Endothelial cell of umbilical vein (primary cell): ENCODE results near the gene CDT1. TPM values are rescaled to one million over a fixed set of nuclear protein-coding genes. Genes with fewer than 3 reads are reported as not detected.
"Not testable (repeated sequence)": the region's sequence is repeated elsewhere in the genome, so short reads cannot be mapped to it uniquely, and the experiment has no call there.

Experiments
- BruUV-seq: library from RNA; stranded (reverse); fragments of 400-500 nt; replicated peaks from 2 replicates; lab custom pipeline; 2021; lab: Mats Ljungman, UMichigan
- CTCF ChIA-PET: fragments of 300-600, 350-600 bp; sonication (Branson Sonifier 250); formaldehyde crosslinking; loops from one replicate; lab custom pipeline; 2021; ENCODE audit warnings: antibody characterized with exemption, inconsistent platforms; lab: Charles Lee
- POLR2A ChIA-PET: fragments of 300-600, 350-600 bp; sonication (Branson Sonifier 250); formaldehyde crosslinking; loops from one replicate; lab custom pipeline; 2021; ENCODE audit warnings: antibody characterized with exemption, inconsistent platforms; lab: Charles Lee
- DNase-seq: peaks from one replicate; pipeline ENCODE4 v3.0.0-alpha.2; 2011; ENCODE audit warnings: low read depth, low spot score
- FAIRE-seq: peaks from 2 replicates; lab custom pipeline; 2011; peaks lifted over from hg19 to GRCh38; lab: Jason Lieb, UNC
- H2AFZ ChIP-seq: 2 replicates; pipeline ENCODE4 v1.6.0; 2012; ENCODE audit warnings: low read depth, low read length, control low read depth, inconsistent platforms
- H3K27ac ChIP-seq: 2 replicates; pipeline ENCODE4 v1.5.1; 2011; ENCODE audit warnings: low read depth, mild to moderate bottlenecking, control low read depth, low read length, moderate library complexity; ENCODE audit not compliant: insufficient read depth
- H3K27me3 ChIP-seq, 2 experiments: 2 replicates each; pipeline versions ENCODE4 v1.6.0 to v1.6.1; 2011; ENCODE audit warnings: low read length in 2 of 2, mixed read lengths in 1 of 2; ENCODE audit not compliant: control insufficient read depth in 2 of 2, insufficient read depth in 2 of 2
- H3K36me3 ChIP-seq, 2 experiments: 2 replicates in 1 of 2; 3 replicates in 1 of 2; pipeline ENCODE4 v1.5.1; 2011; ENCODE audit warnings: low read length in 2 of 2, mild to moderate bottlenecking in 1 of 2, moderate library complexity in 1 of 2; ENCODE audit not compliant: control insufficient read depth in 2 of 2, insufficient read depth in 2 of 2; ENCODE audit errors: extremely low read depth in 1 of 2
- H3K4me1 ChIP-seq: 3 replicates; pipeline ENCODE4 v1.5.1; 2011; ENCODE audit warnings: mild to moderate bottlenecking, low read length; ENCODE audit not compliant: control insufficient read depth, insufficient read depth; ENCODE audit errors: extremely low read depth
- H3K4me2 ChIP-seq: 2 replicates; pipeline ENCODE4 v1.6.1; 2011; ENCODE audit warnings: low read length, control low read depth, mixed read lengths; ENCODE audit not compliant: insufficient read depth
- H3K4me3 ChIP-seq, 3 experiments: fragments of 200-600 bp in 1 of 3; sonication (generic), shearing (Covaris generic) in 1 of 3; replicated peaks in 1 of 3; 2 replicates each; pipeline ENCODE4 v1.5.1; 2011 to 2016; ENCODE audit warnings: control low read depth in 3 of 3, low read length in 3 of 3, mild to moderate bottlenecking in 2 of 3, inconsistent platforms in 1 of 3, low read depth in 1 of 3, moderate library complexity in 1 of 3; ENCODE audit not compliant: insufficient read depth in 1 of 3
- H3K79me2 ChIP-seq: 2 replicates; pipeline ENCODE4 v1.6.0; 2012; ENCODE audit warnings: low read length, inconsistent platforms; ENCODE audit not compliant: control insufficient read depth, insufficient read depth
- H3K9ac ChIP-seq: replicated peaks from 2 replicates; pipeline ENCODE3; 2011; ENCODE audit warnings: low read length, control low read depth; ENCODE audit not compliant: insufficient read depth; ENCODE audit errors: extremely low read depth
- H3K9me1 ChIP-seq: replicated peaks from 3 replicates; pipeline ENCODE4 v1.6.0; 2011; ENCODE audit warnings: mild to moderate bottlenecking, low read length; ENCODE audit not compliant: control insufficient read depth, insufficient read depth; ENCODE audit errors: extremely low read depth
- H3K9me3 ChIP-seq: replicated peaks from 2 replicates; pipeline ENCODE4 v1.5.1; 2012; ENCODE audit warnings: low read length, inconsistent platforms; ENCODE audit not compliant: control insufficient read depth, insufficient read depth
- H4K20me1 ChIP-seq: replicated peaks from 2 replicates; pipeline ENCODE3; 2011; ENCODE audit warnings: mild to moderate bottlenecking, low read length; ENCODE audit not compliant: control insufficient read depth, insufficient read depth; ENCODE audit errors: extremely low read depth
- FOS ChIP-seq: IDR thresholded peaks from 2 replicates; pipeline ENCODE4 v1.6.1; 2011; ENCODE audit warnings: mild to moderate bottlenecking, low read length, moderate library complexity, borderline replicate concordance; ENCODE audit not compliant: insufficient read depth
- GATA2 ChIP-seq: IDR thresholded peaks from 2 replicates; pipeline ENCODE4 v1.7.0; 2011; ENCODE audit warnings: low read depth, mild to moderate bottlenecking, moderate library complexity, mixed read lengths, low read length; ENCODE audit not compliant: insufficient read length, insufficient read depth
- POLR2A ChIP-seq: IDR thresholded peaks from 2 replicates; pipeline ENCODE4 v1.6.1; 2012; ENCODE audit warnings: low read depth, mild to moderate bottlenecking, control low read depth, low read length
- dilution Hi-C: fragments of 300-500 bp; cut with MboI; formaldehyde crosslinking; loops from one replicate; pipeline ENCODE4 v1.15.0; 2019; ENCODE audit warnings: low sequenced_read_pairs; ENCODE audit not compliant: extremely low pct_ligation_motif_present
- intact Hi-C: fragments of 100-400 bp; cut with micrococcal nuclease; formaldehyde crosslinking; loops from one replicate; pipeline ENCODE4 v1.10.0; 2022
- polyA plus RNA-seq, 4 experiments: library from polyadenylated mRNA; depleted of rRNA in 3 of 4; stranded (reverse) in 3 of 4; unstranded in 1 of 4; fragments of >200 nt; gene quantifications; 2 replicates each; pipeline versions ENCODE4 v1.2.1 to v1.2.3, GENCODE V29; 2011 to 2012; ENCODE audit warnings: missing spikeins in 1 of 4
- total RNA-seq: library from RNA; stranded (reverse); gene quantifications from 2 replicates; pipeline ENCODE4 v1.2.3, GENCODE V29; 2021
- TF ChIP-seq, protein P1 (sequence below): IDR thresholded peaks from 2 replicates; pipeline ENCODE4 v1.6.1; 2011; ENCODE audit not compliant: insufficient read depth, insufficient read length

CDT1 gene
- total and polyA plus RNA-seq, 2 donors (not counting 3 experiments of a cell fraction or from before 2014, with no cell fraction given), result 15.6 to 30.6 TPM

DNA sequence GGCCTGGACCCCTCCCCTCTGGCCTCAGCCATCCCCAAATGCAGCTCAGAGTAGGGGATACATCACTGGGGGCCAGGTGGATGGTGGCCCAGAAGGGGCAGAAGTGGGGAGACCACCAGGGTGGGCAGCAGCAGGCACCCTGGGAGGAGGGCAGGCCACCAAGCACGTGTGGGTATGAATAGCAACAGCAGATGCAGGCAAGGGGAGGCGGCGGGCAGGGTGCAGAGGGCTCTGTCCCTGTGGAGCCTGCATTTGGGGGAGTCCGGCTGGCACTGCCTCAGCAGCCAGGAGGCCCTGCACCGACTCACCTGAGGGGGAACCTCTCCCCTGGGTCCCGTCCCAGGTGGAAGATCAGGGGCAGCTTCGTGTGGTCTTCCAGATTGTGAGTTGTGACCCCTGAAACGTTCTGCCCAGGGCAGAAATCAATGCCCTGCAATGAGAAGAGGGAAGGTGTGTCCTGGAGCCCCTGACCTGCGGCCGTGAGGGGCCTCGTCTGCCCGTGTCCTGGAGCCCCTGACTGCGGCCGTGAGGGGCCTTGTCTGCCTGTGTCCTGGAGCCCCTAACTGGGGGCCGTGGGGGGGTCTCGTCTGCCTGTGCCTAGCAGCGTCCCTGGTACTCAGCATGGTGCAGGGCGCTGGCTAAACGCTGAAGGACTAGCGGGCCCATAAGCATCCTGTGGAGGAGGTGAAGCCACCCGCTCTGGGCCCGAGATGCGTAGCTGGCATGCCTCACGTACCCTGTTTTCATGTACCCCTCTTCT is 18.9 kb downstream of the CDT1 start:
- Histone ChIP-seq H3K36me3 (peaks cover 0 to 3% of the 10 kb centered on the region in 2 experiments), H3K4me3 (no peak overlapping the region), H3K4me2 (no peak overlapping the region), H3K79me2 (no peaks in the 10 kb centered on the region), H3K9me1 (no peaks in the 10 kb centered on the region), H3K27me3 (no peaks in the 10 kb centered on the region), H3K9me3 (no peaks in the 10 kb centered on the region), H3K9ac (no peak overlapping the region), H4K20me1 (no peaks in the 10 kb centered on the region), H3K4me1 (no peaks in the 10 kb centered on the region), H3K27ac (no peak overlapping the region), H2AFZ (no peak overlapping the region)
- intact Hi-C loops, result no loop called here
- DNase-seq (no peak), FAIRE-seq (no peak)
- CTCF ChIA-PET, result interaction anchor here (1.4 kb wide), 1 partner anchor 85 kb away, joined by 3 read pairs; no protein-coding TSS in a partner anchor
- dilution Hi-C loops, result no loop called here
- no TSS peak for BruUV-seq
- no peak for TF ChIP-seq POLR2A
- TF ChIP-seq, protein P1, sequence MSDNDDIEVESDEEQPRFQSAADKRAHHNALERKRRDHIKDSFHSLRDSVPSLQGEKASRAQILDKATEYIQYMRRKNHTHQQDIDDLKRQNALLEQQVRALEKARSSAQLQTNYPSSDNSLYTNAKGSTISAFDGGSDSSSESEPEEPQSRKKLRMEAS, result no peak
- TF ChIP-seq FOS, result no peak
- TF ChIP-seq GATA2, result no peak
- POLR2A ChIA-PET, result no interaction called here

DNA sequence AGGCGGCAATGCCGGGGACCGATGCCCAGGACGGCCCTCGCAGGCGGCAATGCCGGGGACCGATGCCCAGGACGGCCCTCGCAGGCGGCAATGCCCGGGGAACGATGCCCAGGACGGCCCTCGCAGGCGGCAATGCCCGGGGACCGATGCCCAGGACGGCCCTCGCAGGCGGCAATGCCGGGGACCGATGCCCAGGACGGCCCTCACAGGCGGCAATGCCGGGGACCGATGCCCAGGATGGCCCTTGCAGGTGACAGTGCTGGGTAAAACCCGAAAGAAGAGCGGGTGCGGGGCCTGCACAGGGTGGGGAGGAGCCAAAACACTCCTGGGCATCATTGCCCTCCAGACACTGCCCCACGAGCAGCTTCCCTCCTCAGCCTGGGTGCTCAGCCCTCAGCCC is 20.1 kb downstream of the CDT1 start:
- CTCF ChIA-PET, result not testable (repeated sequence)

More for the DNA sequence above, 20.1 kb downstream of the CDT1 start:
- H3K27me3 ChIP-seq, DNase-seq, H2AFZ ChIP-seq, dilution Hi-C loops, H3K79me2 ChIP-seq, H3K36me3 ChIP-seq, H3K27ac ChIP-seq, H4K20me1 ChIP-seq, H3K9me1 ChIP-seq, H3K9me3 ChIP-seq, H3K4me1 ChIP-seq, FAIRE-seq, POLR2A ChIA-PET, H3K4me3 ChIP-seq, BruUV-seq, H3K4me2 ChIP-seq, H3K9ac ChIP-seq: not testable (repeated sequence)
- intact Hi-C loops, result loop anchor here (2.0 kb wide), 1 partner anchor 21 kb away; no protein-coding TSS in a partner anchor
